Heart right ventricle (tissue), 16 donors: ENCODE results near the gene DPEP1. TPM values are rescaled to one million over a fixed set of nuclear protein-coding genes. Genes with fewer than 3 reads are reported as not detected.
A peak's percentile ranks its signal among the peaks of the same experiment; 100 is the strongest.

Source experiments
- ATAC-seq, 8 donors: fragments of 200-7000 bp; cut with Tn5 transposase; one replicate each; pipeline ENCODE4 v1.9.1; 2020; ENCODE audit warnings: mild to moderate bottlenecking in 8 of 8, moderate library complexity in 8 of 8, moderate number of reproducible peaks in 1 of 8
- DNase-seq, 2 donors: peaks; one replicate each; pipeline ENCODE4 v3.0.0-alpha.2; 2020
- H3K27ac ChIP-seq, 10 donors: fragments of 200-600 bp; sonication (generic) in 2 of 10; one replicate each; pipeline versions ENCODE4 v1.5.0 to v1.8.0; 2020 to 2022; ENCODE audit warnings: mild to moderate bottlenecking in 3 of 10
- H3K27me3 ChIP-seq, 7 donors: fragments of 200-600 bp; one replicate each; pipeline ENCODE4 v1.8.0; 2021 to 2022; ENCODE audit warnings: mild to moderate bottlenecking in 2 of 7
- H3K36me3 ChIP-seq, 9 donors: fragments of 200-600 bp; sonication (generic) in 1 of 9; one replicate each; pipeline versions ENCODE4 v1.5.0 to v1.8.0; 2020 to 2022; ENCODE audit warnings: mild to moderate bottlenecking in 2 of 9
- H3K4me1 ChIP-seq, 9 donors: fragments of 200-600 bp; sonication (generic) in 1 of 9; one replicate each; pipeline versions ENCODE4 v1.5.0 to v1.8.0; 2020 to 2022; ENCODE audit warnings: mild to moderate bottlenecking in 4 of 9
- H3K4me3 ChIP-seq, 10 donors: fragments of 200-600 bp; sonication (generic) in 2 of 10; one replicate each; pipeline versions ENCODE4 v1.5.0 to v1.8.0; 2020 to 2022; ENCODE audit warnings: mild to moderate bottlenecking in 7 of 10, moderate library complexity in 2 of 10
- H3K9me3 ChIP-seq, 11 donors: fragments of 200-600 bp in 10 of 11; sonication (generic) in 2 of 11; one replicate each; pipeline versions ENCODE4 v1.5.0 to v1.8.0; 2013 to 2022; ENCODE audit warnings: mild to moderate bottlenecking in 2 of 11, control low read depth in 1 of 11, moderate library complexity in 1 of 11
- WGBS, 2 donors: extraction: QIAGEN DNeasy Blood & Tissue Kit; methylation state at CpG; one replicate each; pipeline ENCODE4 v1.1.7; 2013; ENCODE audit warnings: inconsistent platforms in 1 of 2; 5-methylcytosine and 5-hydroxymethylcytosine counted together
- intact Hi-C, 10 donors: fragments of 100-400 bp; cut with DNase I; formaldehyde crosslinking; loops; one replicate each; pipeline versions ENCODE4 v1.11.1 to v1.14.2; 2022
- polyA plus RNA-seq, 2 donors: library from polyadenylated mRNA; stranded (reverse); fragments of 200-250 nt; gene quantifications; one replicate each; pipeline ENCODE4 v1.2.3, GENCODE V29; 2013
- total RNA-seq, 10 donors: library from RNA; stranded (reverse); fragmentation: NEBNext Ultra II Directional in 3 of 10; extraction: Animal tissue kit (Norgen Biotek cat#: 25700) in 3 of 10; gene quantifications; one replicate each; pipeline versions ENCODE4 v1.2.1 to v1.2.4, GENCODE V29; 2021 to 2023
- TF ChIP-seq, protein P1 (sequence below), 9 donors: fragments of 200-600 bp; sonication (generic) in 2 of 9; IDR thresholded peaks; one replicate each; pipeline versions ENCODE4 v1.5.0 to v1.8.0; 2021 to 2022; ENCODE audit warnings: antibody characterized with exemption in 9 of 9, mild to moderate bottlenecking in 5 of 9, moderate library complexity in 1 of 9
- donor health status: Arrhythmogenic right ventricular cardiomyopathy.
- donor health status: ischemic (EF 13 %, LVEDD 7.1; RV severe dilation, severe dysfunction).
- donor health status: healthy with polysubstance abuse.
- donor health status: DM: no; HTN: yes; CAD: no.
- donor health status: DM: no; HTN: no; CAD: no.
- donor health status: ischemic (EF 25% LVEDD 6.9; RV normal size, moderate dysfunction).
- donor health status: ischemic (EF 25% LVEDD 5.7; RV mildly dilated, moderate dysfunction).
- donor health status: healthy.
- donor health status: DM: yes; HTN: yes; CAD: no.
- donor health status: Ischemic cardiomyopathy.
- donor health status: ischemic (EF 35%, LVEDD 5.7; RV mildly dilated, moderate dysfunction).
- donor health status: nonischemic (EF 11% LVEDD 7.7; RV severe dilation, severe dysfunction).
- donor health status: DM: yes; HTN: yes; CAD: no.
- donor health status: PGD.
- donor health status: ischemic (EF 29% LVEDD 5.4; RV normal size, mild dysfunction).
- donor health status: nonischemic (EF 23%, LVEDD 6.1; RV moderate dilation, normal function).

DPEP1 gene
- total and polyA plus RNA-seq, 12 donors, result 0.09 TPM; not detected in 11

DNA sequence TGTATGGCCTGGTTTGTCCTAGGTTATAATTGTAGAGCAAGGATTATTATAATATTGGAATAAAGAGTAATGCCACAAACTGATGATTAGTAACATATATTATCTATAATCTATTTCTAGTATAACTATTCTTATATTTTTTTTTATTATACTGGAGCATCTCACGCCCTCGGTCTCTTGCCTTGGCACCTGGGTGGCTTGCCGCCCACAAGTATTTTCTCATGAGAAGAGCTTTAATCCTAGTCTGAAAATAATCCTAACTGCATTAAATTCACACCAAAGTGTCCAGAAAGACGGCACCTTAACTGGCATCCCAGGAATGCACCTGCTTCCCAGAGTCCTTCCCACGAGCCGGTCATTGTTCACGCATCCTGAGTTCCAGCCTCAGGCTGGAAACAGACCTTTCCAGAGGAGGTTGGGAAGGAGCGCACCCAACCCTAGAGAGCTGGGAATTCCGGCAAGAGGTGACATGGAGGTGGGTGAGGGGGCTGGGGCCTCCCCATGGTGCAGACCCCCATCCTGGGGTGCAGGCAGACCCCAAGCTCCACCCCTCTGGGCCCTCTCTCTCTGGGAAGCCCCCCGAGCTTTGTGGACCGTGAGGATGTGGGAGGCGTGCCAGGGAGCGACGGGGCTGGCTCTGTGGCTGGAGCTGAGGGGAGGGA lies 28.1 kb downstream of the DPEP1 start:
- H3K4me1 ChIP-seq, result peaks cover 0 to 22% (median 10%) of the 10 kb centered on the region in 9 donors
- no peaks in the 10 kb centered on the region for H3K9me3 ChIP-seq
- TF ChIP-seq, protein P1, sequence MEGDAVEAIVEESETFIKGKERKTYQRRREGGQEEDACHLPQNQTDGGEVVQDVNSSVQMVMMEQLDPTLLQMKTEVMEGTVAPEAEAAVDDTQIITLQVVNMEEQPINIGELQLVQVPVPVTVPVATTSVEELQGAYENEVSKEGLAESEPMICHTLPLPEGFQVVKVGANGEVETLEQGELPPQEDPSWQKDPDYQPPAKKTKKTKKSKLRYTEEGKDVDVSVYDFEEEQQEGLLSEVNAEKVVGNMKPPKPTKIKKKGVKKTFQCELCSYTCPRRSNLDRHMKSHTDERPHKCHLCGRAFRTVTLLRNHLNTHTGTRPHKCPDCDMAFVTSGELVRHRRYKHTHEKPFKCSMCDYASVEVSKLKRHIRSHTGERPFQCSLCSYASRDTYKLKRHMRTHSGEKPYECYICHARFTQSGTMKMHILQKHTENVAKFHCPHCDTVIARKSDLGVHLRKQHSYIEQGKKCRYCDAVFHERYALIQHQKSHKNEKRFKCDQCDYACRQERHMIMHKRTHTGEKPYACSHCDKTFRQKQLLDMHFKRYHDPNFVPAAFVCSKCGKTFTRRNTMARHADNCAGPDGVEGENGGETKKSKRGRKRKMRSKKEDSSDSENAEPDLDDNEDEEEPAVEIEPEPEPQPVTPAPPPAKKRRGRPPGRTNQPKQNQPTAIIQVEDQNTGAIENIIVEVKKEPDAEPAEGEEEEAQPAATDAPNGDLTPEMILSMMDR (IDR thresholded peaks at IDR 0.05), result no peak
- H3K4me3 ChIP-seq, result peak overlapping the region in 4 of 10 donors; percentile 43 to 54 (median 52)
- no peak for DNase-seq
- 32 to 44% methylated on average over 14 of the region's 14 CpGs for WGBS, 2 donors
- H3K27me3 ChIP-seq, result peaks cover 0 to 3% (median 0%) of the 10 kb centered on the region in 7 donors
- H3K27ac ChIP-seq, result no peak overlapping the region
- no peak for ATAC-seq
- peaks cover 0 to 26% (median 21%) of the 10 kb centered on the region in 9 donors for H3K36me3 ChIP-seq
- intact Hi-C loops, result loop anchor here in 7 of 10 donors (2.0 to 10.0 kb wide), 6 partner anchors 64 to 307 kb away; partner anchors contain the start of gene CPNE7 (in 5 of the 7)

DNA sequence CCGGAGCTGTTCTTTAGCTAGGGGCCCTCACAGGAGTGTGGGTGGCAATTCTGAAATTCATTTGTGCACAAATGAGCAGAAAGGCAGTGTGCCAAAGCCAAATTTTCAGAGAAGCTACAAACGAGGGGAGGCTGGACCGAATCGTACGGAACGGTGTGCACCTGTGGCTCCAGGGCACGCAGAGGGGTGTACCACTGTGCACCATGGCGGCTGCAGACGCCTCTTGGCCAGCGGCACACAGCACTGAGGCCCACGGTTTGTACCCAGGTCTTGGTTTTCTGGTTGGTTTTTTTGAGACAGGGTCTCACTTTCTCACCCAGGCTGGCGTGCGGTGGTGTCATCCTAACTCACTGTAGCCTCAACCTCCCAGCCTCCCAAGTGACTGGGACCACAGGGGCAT lies 29.1 kb downstream of the DPEP1 start:
- no peak overlapping the region for H3K27ac ChIP-seq
- no peak for DNase-seq
- peaks cover 0 to 35% (median 29%) of the 10 kb centered on the region in 9 donors for H3K36me3 ChIP-seq
- no peak overlapping the region for H3K4me3 ChIP-seq
- TF ChIP-seq, protein P1 (IDR thresholded peaks at IDR 0.05), result no peak
- H3K9me3 ChIP-seq, result no peaks in the 10 kb centered on the region
- H3K4me1 ChIP-seq, result peaks cover 0 to 22% (median 10%) of the 10 kb centered on the region in 9 donors
- WGBS, 2 donors, result 82 to 84% methylated on average over 13 of the region's 13 CpGs
- intact Hi-C loops, result loop anchor here in 7 of 10 donors (5.0 to 10.0 kb wide), 5 partner anchors 65 to 308 kb away; partner anchors contain the start of gene CPNE7 (in 4 of the 7)
- H3K27me3 ChIP-seq, result no peaks in the 10 kb centered on the region
- no peak for ATAC-seq

DNA sequence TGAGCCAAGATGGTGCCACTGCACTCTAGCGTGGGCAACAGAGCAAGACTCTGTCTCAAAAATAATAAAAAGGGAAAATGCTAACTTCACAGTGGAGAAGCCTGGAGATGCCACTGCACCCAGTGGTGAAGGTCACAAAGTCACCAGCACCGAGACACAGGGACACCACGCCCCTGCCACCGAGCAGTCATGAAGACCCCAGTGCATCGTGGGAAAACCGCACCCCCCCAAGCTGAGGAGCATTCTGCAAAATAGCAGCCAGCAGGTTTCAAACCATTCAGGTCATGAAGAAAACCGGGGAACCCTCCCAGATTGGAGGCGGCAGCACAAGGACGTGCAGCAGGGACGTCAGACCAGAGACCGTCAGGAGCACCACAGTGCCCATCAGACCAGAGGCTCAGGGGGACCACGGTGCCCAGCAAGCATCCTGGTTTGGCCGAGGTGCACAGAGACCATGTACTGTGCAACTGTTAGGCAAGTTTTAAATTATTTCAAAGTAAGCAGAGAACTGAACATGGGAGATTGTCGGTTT lies 30.4 kb downstream of the DPEP1 start:
- 72 to 75% methylated on average over 14 of the region's 14 CpGs for WGBS, 2 donors
- Histone ChIP-seq H3K36me3 (peaks cover 0 to 42% (median 32%) of the 10 kb centered on the region in 9 donors), H3K9me3 (no peaks in the 10 kb centered on the region)

DNA sequence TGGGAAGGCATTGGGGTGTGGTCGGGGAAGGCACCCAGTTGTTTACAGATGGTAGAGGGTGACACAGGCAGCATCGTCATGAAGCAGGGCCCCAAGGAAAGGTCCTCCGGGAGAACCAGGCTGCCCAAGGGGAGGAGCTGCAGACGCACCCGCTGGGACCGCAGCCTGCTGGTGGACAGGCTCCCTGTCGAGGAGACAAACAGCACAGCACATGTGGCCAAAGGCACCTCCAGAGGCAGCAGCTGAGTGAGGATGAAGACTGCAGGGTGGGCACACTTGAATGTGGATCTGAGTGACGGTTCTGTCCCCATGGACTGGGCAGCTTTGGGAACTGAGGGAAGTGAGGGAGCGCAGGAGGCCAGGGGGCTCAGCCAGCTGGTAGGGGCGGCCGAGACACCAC lies 31.7 kb downstream of the DPEP1 start:
- Histone ChIP-seq H3K4me3 (no peak overlapping the region), H3K36me3 (peaks cover 0 to 55% (median 36%) of the 10 kb centered on the region in 9 donors), H3K27me3 (no peaks in the 10 kb centered on the region), H3K4me1 (peaks cover 0 to 22% (median 10%) of the 10 kb centered on the region in 9 donors), H3K9me3 (no peaks in the 10 kb centered on the region), H3K27ac (no peak overlapping the region)
- 80 to 86% methylated on average over 11 of the region's 11 CpGs for WGBS, 2 donors
- TF ChIP-seq, protein P1 (IDR thresholded peaks at IDR 0.05), result no peak
- no peak for DNase-seq
- intact Hi-C loops, result loop anchor here in 5 of 10 donors (10.0 kb wide), 2 partner anchors 70 to 310 kb away; partner anchors contain the start of gene CPNE7 (in 3 of the 5)
- ATAC-seq, result no peak

More for the DNA sequence above, 30.4 kb downstream of the DPEP1 start:
- no peak overlapping the region for H3K4me3 ChIP-seq
- no peaks in the 10 kb centered on the region for H3K27me3 ChIP-seq
- ATAC-seq, result no peak
- H3K27ac ChIP-seq, result no peak overlapping the region
- no peak for DNase-seq
- TF ChIP-seq, protein P1 (IDR thresholded peaks at IDR 0.05), result no peak
- H3K4me1 ChIP-seq, result peaks cover 0 to 22% (median 10%) of the 10 kb centered on the region in 9 donors
- intact Hi-C loops, result loop anchor here in 7 of 10 donors (5.0 to 10.0 kb wide), 5 partner anchors 67 to 309 kb away; partner anchors contain the start of gene CPNE7 (in 4 of the 7)
